Body of pancreas (tissue), 4 donors: ENCODE measurements around the gene HHAT. TPM values are rescaled to one million over a fixed set of nuclear protein-coding genes. Genes with fewer than 3 reads are reported as not detected.

ENCODE experiments used
- ATAC-seq: fragments of 150-250 bp; one replicate; pipeline ENCODE4 v1.9.1; 2016
- DNase-seq, 4 donors: peaks; one replicate each; pipeline ENCODE4 v3.0.0-alpha.2; 2019
- H3K27ac ChIP-seq, 4 donors: fragments of 200-600 bp; sonication (generic); 1 replicate in 3 of 4; 2 replicates in 1 of 4; pipeline versions ENCODE4 v1.5.1 to v1.6.1; 2016 to 2019; ENCODE audit warnings: mild to moderate bottlenecking in 1 of 4, mixed read lengths in 1 of 4, moderate library complexity in 1 of 4
- H3K27me3 ChIP-seq, 2 donors: fragments of 200-600 bp; sonication (generic); one replicate each; pipeline ENCODE4 v1.6.0; 2016; ENCODE audit warnings: mild to moderate bottlenecking in 1 of 2
- H3K36me3 ChIP-seq, 2 donors: fragments of 200-600 bp; sonication (generic); replicated peaks in 1 of 2; 2 replicates each; pipeline ENCODE4 v1.5.1; 2016; ENCODE audit warnings: low read depth in 2 of 2; ENCODE audit not compliant: insufficient read depth in 1 of 2
- H3K4me1 ChIP-seq: fragments of 200-600 bp; sonication (generic); one replicate; pipeline ENCODE4 v1.6.0; 2016
- H3K4me3 ChIP-seq, 2 donors: fragments of 200-600 bp; sonication (generic); 1 replicate in 1 of 2; 2 replicates in 1 of 2; pipeline ENCODE4 v1.5.1; 2016 to 2019
- H3K9me3 ChIP-seq, 3 donors: fragments of 200-600 bp; sonication (generic); 1 replicate in 2 of 3; 2 replicates in 1 of 3; pipeline ENCODE4 v1.5.1; 2016
- CTCF ChIP-seq, 7 experiments: fragments of 450-650 bp in 4 of 7; fragments of 200-600 bp in 3 of 7; sonication (generic) in 3 of 7; IDR thresholded peaks; one replicate each; pipeline ENCODE4 v1.5.1; 2016 to 2019; ENCODE audit warnings: antibody characterized with exemption in 7 of 7
- POLR2A ChIP-seq, 3 donors: fragments of 450-650 bp; IDR thresholded peaks; one replicate each; pipeline ENCODE4 v1.6.1; 2016; ENCODE audit warnings: antibody characterized with exemption in 3 of 3, mild to moderate bottlenecking in 2 of 3
- WGBS, 2 donors: methylation state at CpG; one replicate each; pipeline ENCODE4 v1.1.5; 2017; 5-methylcytosine and 5-hydroxymethylcytosine counted together
- intact Hi-C: fragments of 100-400 bp; cut with DNase I; formaldehyde crosslinking; loops from one replicate; pipeline ENCODE4 v1.15.1; 2023
- total RNA-seq, 2 donors: library from RNA; depleted of rRNA; stranded (reverse); fragments of >200 nt; gene quantifications; one replicate each; pipeline ENCODE4 v1.1.0, GENCODE V29; 2016

Gene HHAT
- total RNA-seq, 2 donors from 2014 or later: 4.4 to 19.4 TPM

DNA sequence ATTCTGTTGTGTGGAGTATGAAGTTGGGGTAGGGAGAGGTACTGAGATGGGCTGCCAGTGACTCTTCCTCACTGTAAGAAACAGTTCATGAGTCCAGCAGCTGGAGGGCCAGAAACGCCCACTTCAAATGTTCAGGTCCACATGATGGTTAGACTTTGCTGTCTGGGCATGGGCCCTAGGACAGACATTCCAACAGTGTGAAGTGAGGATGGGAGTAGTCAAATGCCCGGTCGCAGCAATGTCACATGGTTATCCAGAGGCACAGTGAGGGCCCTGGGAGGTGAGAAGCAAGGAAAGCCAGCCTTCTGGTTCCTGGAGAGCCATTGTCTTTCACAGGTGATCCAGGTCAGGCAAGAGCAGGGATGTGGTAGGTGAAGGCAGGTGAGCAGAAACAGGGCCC lies 304.4 kb downstream of the HHAT start:
- H3K4me3 ChIP-seq: no peak overlapping the region
- intact Hi-C loops: no loop called here
- no peaks in the 10 kb centered on the region for H3K9me3 ChIP-seq
- DNase-seq (no peak), ATAC-seq (no peak)
- H3K36me3 ChIP-seq: no peaks in the 10 kb centered on the region
- 92 to 98% methylated on average over 3 of the region's 3 CpGs for WGBS, 2 donors
- peaks cover 5% of the 10 kb centered on the region for H3K4me1 ChIP-seq
- no peak overlapping the region for H3K27ac ChIP-seq
- no peaks in the 10 kb centered on the region for H3K27me3 ChIP-seq
- TF ChIP-seq POLR2A (IDR thresholded peaks at IDR 0.05) (no peak), CTCF (IDR thresholded peaks at IDR 0.05) (no peak)

- DNase-seq (no peak), ATAC-seq (no peak)
- no peaks in the 10 kb centered on the region for H3K27me3 ChIP-seq
- H3K4me1 ChIP-seq: peaks cover under 1% of the 10 kb centered on the region
- WGBS, 2 donors: 92 to 96% methylated on average over 6 of the region's 6 CpGs
- intact Hi-C loops: no loop called here
- H3K9me3 ChIP-seq: no peaks in the 10 kb centered on the region
- H3K4me3 ChIP-seq: no peak overlapping the region
- H3K27ac ChIP-seq: no peak overlapping the region
- no peaks in the 10 kb centered on the region for H3K36me3 ChIP-seq
- no peak for TF ChIP-seq POLR2A (IDR thresholded peaks at IDR 0.05)
- no peak for TF ChIP-seq CTCF (IDR thresholded peaks at IDR 0.05)
Measured at GRCh38 chr1:210633636-210634035, 304.9 kb downstream of the HHAT start.

GRCh38 chr1:210635108-210635507 lies 306.4 kb downstream of the HHAT start:
- intact Hi-C loops: no loop called here
- no peaks in the 10 kb centered on the region for H3K4me1 ChIP-seq
- ATAC-seq (no peak), DNase-seq (no peak)
- no peak overlapping the region for H3K4me3 ChIP-seq
- TF ChIP-seq POLR2A (IDR thresholded peaks at IDR 0.05): no peak
- no peak for TF ChIP-seq CTCF (IDR thresholded peaks at IDR 0.05)
- WGBS, 2 donors: 74 to 79% methylated on average over 2 of the region's 2 CpGs
- no peaks in the 10 kb centered on the region for H3K36me3 ChIP-seq
- H3K27ac ChIP-seq: no peak overlapping the region
- H3K27me3 ChIP-seq: no peaks in the 10 kb centered on the region
- H3K9me3 ChIP-seq: no peaks in the 10 kb centered on the region

DNA sequence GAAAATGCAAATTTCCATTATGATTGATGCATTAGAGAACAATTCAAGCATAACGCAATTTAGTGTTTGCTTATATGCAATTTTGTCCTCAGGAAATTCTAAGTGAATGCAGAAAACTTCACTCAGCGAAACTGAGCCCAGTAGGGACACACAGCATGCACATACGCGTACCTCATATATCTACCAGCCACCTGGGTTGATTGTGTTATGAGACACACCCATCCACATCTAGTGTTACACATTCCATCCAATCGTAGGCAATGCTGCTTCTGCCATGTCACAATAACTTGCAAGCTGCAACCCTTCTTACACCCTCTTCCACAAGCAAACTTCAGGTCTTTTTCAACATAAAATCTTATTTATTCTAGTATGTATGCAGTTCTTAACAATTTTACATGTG lies 312.9 kb downstream of the HHAT start:
- H3K9me3 ChIP-seq: no peaks in the 10 kb centered on the region
- H3K4me1 ChIP-seq: no peaks in the 10 kb centered on the region
- H3K36me3 ChIP-seq: no peaks in the 10 kb centered on the region
- ATAC-seq: no peak
- no peaks in the 10 kb centered on the region for H3K27me3 ChIP-seq
- WGBS, 2 donors: 75% methylated on average over 5 of the region's 5 CpGs
- no peak overlapping the region for H3K27ac ChIP-seq
- no peak for TF ChIP-seq CTCF (IDR thresholded peaks at IDR 0.05)
- TF ChIP-seq POLR2A (IDR thresholded peaks at IDR 0.05): no peak
- intact Hi-C loops: no loop called here
- no peak for DNase-seq
- no peak overlapping the region for H3K4me3 ChIP-seq

GRCh38 chr1:210645582-210646257 lies 317.0 kb downstream of the HHAT start:
- DNase-seq: no peak

More at GRCh38 chr1:210645582-210646257, 317.0 kb downstream of the HHAT start:
- H3K9me3 ChIP-seq: no peaks in the 10 kb centered on the region
- H3K4me3 ChIP-seq: no peak overlapping the region
- WGBS, 2 donors: 78 to 81% methylated on average over 7 of the region's 7 CpGs
- H3K27ac ChIP-seq: no peak overlapping the region
- no peaks in the 10 kb centered on the region for H3K4me1 ChIP-seq
- ATAC-seq: no peak
- H3K27me3 ChIP-seq: no peaks in the 10 kb centered on the region
- no peak for TF ChIP-seq POLR2A (IDR thresholded peaks at IDR 0.05)
- no peak for TF ChIP-seq CTCF (IDR thresholded peaks at IDR 0.05)
- H3K36me3 ChIP-seq: no peaks in the 10 kb centered on the region
- intact Hi-C loops: no loop called here
